CD4-positive, alpha-beta T cell treated with Interleukin-17A for 4 hours (primary cell): Measurements from ENCODE around the gene TBC1D22A.

ENCODE experiments used
- DNase-seq: peaks from one replicate; pipeline ENCODE4 v3.0.0-alpha.2; 2020; ENCODE audit warnings: mixed read lengths

The TBC1D22A gene

GRCh38 chr22:47000888-47001287, 238.4 kb downstream of the TBC1D22A start:
- DNase-seq: no peak

- no peak for DNase-seq
These were observed 238.8 kb downstream of the TBC1D22A start for GRCh38 chr22:47001288-47001687.

GRCh38 chr22:47002692-47003091, 240.2 kb downstream of the TBC1D22A start:
- no peak for DNase-seq

GRCh38 chr22:47005506-47006408, 243.3 kb downstream of the TBC1D22A start:
- no peak for DNase-seq

DNA sequence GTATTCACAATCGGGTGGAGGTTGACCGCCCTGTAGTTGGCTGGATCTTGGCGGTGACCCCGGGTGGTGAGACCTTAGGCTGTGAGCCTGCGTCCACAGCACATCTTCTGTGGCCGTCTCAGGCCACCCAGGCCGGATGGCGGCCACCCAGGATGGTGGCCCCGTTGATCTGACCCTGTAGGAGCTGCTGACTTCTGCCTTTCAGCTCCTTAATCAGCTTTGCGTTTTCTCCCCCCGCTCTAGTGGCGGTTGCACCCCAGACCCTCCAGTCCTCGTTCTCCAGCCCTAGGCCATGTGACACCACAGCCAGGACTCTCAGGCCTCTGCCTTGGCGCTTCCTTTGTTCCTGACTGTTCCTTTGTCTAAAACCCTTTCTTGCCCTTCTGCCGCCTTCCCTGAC, 244.0 kb downstream of the TBC1D22A start:
- no peak for DNase-seq

- DNase-seq: no peak
These were observed 244.4 kb downstream of the TBC1D22A start for GRCh38 chr22:47006869-47007268.

GRCh38 chr22:47007496-47007895, 245.0 kb downstream of the TBC1D22A start:
- DNase-seq: no peak

- no peak for DNase-seq
These were observed 245.9 kb downstream of the TBC1D22A start for GRCh38 chr22:47008208-47008885.

GRCh38 chr22:47009304-47010101, 247.1 kb downstream of the TBC1D22A start:
- DNase-seq: no peak

- DNase-seq: no peak
These were observed 247.8 kb downstream of the TBC1D22A start for GRCh38 chr22:47010211-47010610.

DNA sequence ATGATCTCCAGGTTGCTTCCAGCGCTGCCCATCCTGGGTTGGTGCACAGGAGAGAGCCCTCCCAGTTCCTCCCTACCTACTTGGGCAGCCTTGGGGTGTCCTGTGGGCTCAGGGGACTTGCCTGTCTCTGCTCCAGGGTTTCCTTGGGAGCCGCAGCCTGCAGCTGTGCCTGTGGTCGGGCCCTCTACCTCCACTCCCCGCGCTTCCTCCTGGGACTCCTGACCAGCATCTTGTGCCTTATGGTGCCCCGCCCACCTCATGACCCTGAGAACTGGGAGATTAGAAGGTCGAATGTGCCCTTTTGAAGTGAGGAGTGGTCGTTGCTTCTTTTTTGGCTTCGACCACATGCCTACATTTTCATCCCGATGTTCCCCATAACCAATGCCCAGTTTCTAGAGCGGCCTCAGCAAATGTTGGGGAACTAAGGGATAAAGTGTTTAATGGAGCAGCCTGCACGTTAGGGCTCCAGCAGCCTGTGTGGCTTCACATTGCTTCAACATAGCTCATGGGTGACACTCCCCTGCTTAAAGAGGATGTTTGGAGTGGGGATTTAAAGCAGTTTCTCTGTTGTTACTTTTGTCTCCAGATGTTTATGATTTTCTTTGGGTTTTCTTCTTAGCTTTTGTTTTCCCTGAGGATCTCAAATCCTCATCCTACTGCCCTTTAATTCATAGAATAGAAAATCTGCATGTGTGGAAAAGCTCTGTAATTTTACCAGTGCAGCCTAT, 248.8 kb downstream of the TBC1D22A start:
- no peak for DNase-seq

- no peak for DNase-seq
These were observed 249.4 kb downstream of the TBC1D22A start for GRCh38 chr22:47011859-47012258.

DNA sequence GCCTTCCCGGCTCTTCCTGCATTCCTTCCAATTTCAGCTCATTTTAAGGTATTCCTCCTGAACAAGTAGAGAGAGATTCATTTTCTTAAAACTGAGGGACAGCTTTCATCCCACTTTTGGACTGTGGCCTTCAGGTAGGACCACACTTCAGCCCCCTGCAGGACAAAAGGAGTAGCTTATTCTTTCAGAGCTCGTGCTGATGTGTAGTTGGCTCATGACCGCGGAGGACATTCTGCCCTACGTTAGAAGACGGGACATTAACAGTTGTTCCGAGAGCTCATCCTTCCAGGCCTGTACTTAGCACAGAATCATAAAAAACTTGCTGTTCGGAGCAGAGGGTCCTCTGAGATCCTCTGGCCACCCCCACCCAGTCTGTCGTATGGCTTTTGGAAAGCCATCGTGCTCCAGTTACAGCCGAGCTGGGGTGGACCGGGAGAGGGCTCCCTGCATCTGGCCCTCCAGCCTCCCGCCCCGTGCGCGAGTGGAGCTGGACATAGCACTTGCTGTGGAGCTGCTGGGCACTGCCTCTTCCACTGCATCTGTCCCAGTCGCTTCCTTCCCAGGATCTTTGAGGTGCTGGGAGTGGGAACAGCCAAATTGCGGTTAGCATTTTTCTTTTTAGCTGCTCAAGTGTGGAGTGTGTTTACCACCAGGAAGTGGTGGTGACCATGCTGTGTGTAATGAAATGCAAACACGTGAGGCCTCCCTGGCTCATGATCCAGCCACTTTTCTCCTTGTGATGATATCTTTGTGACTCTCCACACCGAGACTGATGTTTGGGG, 250.3 kb downstream of the TBC1D22A start:
- no peak for DNase-seq

GRCh38 chr22:47013861-47014635, 251.6 kb downstream of the TBC1D22A start:
- no peak for DNase-seq

DNA sequence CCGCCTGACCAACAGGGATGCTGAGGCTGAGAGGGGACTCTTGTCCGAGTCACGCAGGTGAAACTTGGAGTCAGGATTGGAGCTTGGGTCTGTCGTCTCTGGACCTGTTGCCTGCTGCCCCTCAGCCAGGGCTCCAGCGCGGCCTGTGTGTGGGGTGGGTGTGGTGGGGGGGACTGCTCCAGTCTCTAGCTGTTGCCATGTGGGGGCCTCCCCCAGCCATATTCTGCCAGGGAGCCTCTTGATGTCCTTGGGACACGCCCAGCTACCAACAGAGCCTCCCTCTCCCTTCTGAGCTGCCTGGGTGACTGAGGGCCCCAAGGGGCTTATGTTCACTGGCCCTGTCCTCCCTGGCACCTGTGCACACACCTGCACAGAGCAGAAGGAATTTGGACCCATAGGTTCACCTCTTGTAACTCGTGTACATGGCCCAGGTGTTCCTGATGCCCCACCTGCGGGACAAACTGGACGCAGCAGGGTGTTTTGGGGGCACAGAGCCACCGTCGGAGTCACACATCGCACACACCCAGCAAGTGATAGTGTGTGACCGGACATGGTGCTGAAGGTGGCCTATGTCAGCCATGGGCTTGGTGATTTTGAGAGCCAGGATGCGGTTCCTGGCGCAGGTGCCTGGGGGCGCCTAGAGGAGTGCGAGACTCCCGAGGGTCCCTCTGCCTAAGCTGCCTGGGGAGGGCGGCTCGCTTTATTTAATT, 252.3 kb downstream of the TBC1D22A start:
- no peak for DNase-seq

DNA sequence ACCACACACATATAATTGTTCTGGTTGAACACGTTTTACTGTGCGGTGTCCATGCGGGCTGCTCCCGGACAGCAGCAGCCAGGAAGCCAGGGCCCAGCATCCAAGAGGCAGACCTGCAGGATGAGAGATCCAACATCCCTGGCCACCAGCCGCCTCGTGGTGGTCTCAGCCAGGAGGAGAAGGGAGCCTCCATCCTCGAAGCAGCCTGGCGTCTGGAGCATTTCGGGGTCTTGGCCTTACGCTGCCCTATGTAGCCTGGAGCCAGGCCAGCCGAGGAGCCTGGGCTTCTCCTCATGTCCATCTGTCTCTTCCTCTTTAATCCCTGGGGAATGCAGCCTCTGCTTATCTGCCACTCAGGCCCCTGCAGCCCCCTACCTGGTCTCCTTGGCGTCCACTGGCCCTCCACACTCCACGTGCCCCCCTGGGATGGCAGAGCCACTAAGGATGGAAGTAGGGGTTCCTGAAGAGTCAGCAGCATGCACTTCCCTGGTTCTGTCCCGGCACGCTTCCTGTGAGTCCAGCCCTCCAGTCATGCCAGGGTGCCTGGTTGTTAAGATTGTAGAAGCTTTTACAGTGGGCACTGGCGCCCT, 253.2 kb downstream of the TBC1D22A start:
- no peak for DNase-seq

DNA sequence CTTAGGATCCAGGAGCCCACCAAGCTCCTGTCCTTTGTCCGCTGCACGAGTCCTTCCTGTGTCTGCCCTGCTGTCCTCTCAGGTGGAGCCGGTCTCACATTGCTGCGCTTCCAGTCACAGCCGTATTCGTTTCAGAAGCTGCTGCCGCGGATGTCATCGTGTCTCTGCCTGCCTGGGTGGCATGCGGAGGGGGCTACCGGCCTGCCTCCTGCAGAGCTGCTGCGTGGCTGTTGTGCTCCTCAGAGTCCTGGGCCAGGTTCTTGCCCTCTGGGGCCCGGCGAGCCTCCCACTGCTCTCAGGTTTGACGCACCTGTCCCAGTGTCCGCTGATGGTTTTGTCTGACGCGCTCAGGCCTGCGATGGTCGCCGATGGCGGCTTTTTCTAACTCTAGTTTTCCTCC, 254.2 kb downstream of the TBC1D22A start:
- DNase-seq: no peak

GRCh38 chr22:47017245-47017644, 254.8 kb downstream of the TBC1D22A start:
- no peak for DNase-seq

DNA sequence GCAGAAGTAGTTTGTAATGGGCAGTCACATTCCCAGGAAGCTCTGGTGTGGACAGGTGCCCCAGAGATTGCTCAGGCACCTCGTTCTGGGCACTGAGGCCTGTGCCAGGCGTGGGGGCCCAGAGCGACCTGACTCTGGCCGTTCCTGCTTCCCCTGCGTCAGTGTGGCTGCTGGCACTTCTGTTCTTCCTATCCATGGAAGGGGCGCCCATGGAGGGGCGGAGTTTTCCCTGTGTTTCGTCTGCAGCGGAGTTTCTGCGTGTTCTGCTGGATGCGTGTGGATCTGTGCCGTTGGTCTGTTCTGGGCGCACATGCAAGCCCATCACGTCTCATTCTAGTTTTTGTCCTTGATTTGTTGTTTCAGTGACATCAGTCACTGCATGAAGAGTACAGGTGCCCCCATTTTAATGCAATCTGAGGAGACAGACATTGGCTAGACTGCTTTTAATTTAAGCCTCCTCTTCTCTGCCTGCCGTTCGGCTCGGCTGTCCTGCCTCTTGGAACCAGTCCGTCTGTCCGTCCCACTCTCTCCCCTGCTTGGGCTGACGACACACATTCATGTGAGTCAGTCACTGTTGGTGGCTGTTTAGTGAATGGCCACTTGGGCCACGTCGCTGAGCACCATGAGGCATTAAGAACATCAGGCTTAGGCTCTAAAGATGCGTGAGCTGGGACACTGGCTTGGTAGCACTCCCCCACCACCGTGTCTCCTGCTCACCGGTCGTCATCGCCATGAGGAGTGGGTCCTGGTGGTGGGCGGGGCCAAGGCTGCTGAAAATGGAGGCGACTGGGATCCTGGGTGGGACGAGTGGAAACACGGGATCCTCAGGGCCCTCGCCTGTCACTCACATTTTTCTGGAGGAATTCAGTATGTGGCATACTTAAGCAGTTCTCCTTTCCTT, 255.8 kb downstream of the TBC1D22A start:
- no peak for DNase-seq
